H9 (cell line): ENCODE results near the gene DIS3L. TPM values are rescaled to one million over a fixed set of nuclear protein-coding genes. Genes with fewer than 3 reads are reported as not detected.
"Not testable (repeated sequence)": the region's sequence is repeated elsewhere in the genome, so short reads cannot be mapped to it uniquely, and the experiment has no call there.

ENCODE experiments used
- DNase-seq: peaks from one replicate; pipeline ENCODE4 v3.0.0-alpha.2; 2017
- H2AFZ ChIP-seq: one replicate; pipeline ENCODE4 v1.6.1; 2013; ENCODE audit warnings: mild to moderate bottlenecking, low read length, control low read depth, moderate library complexity
- H2AK5ac ChIP-seq: 2 replicates; pipeline ENCODE4 v1.6.1; 2013; ENCODE audit warnings: low read length, control low read depth, mixed read lengths; ENCODE audit not compliant: insufficient read length
- H2BK120ac ChIP-seq: one replicate; pipeline ENCODE4 v1.6.1; 2013; ENCODE audit warnings: low read depth, mild to moderate bottlenecking, low read length, control low read depth, inconsistent platforms; ENCODE audit not compliant: poor library complexity, severe bottlenecking
- H2BK12ac ChIP-seq: 2 replicates; pipeline ENCODE4 v1.6.1; 2013; ENCODE audit warnings: low read length, control low read depth, mixed read lengths, low read depth; ENCODE audit not compliant: insufficient read length
- H2BK15ac ChIP-seq: 2 replicates; pipeline ENCODE4 v1.6.1; 2013; ENCODE audit warnings: low read depth, low read length, control low read depth
- H2BK20ac ChIP-seq: one replicate; pipeline ENCODE4 v1.6.1; 2013; ENCODE audit warnings: low read depth, mild to moderate bottlenecking, low read length, control low read depth, inconsistent platforms; ENCODE audit not compliant: poor library complexity, severe bottlenecking
- H2BK5ac ChIP-seq: 2 replicates; pipeline ENCODE4 v1.6.1; 2013; ENCODE audit warnings: low read length, control low read depth, mixed read lengths; ENCODE audit not compliant: insufficient read length
- H3K14ac ChIP-seq: 2 replicates; pipeline ENCODE4 v1.6.1; 2013; ENCODE audit warnings: low read length, control low read depth; ENCODE audit not compliant: insufficient read depth
- H3K18ac ChIP-seq: 2 replicates; pipeline ENCODE4 v1.6.1; 2013; ENCODE audit warnings: low read depth, mild to moderate bottlenecking, mixed read lengths, low read length, control low read depth; ENCODE audit not compliant: insufficient read length
- H3K23ac ChIP-seq: 2 replicates; pipeline ENCODE4 v1.6.1; 2013; ENCODE audit warnings: low read length, control low read depth, mixed read lengths, low read depth; ENCODE audit not compliant: insufficient read length
- H3K23me2 ChIP-seq: 2 replicates; pipeline ENCODE4 v1.6.1; 2013; ENCODE audit warnings: low read depth, mild to moderate bottlenecking, mixed read lengths, low read length, control low read depth; ENCODE audit not compliant: insufficient read length, poor library complexity, severe bottlenecking
- H3K27ac ChIP-seq: 2 replicates; pipeline ENCODE4 v1.5.1; 2013; ENCODE audit warnings: low read length, control low read depth, mixed read lengths, low read depth; ENCODE audit not compliant: insufficient read length
- H3K27me3 ChIP-seq: 2 replicates; pipeline ENCODE4 v1.6.1; 2013; ENCODE audit warnings: low read length, control low read depth, inconsistent platforms; ENCODE audit not compliant: insufficient read depth
- H3K4ac ChIP-seq: 2 replicates; pipeline ENCODE4 v1.6.1; 2013; ENCODE audit warnings: low read depth, mild to moderate bottlenecking, control low read depth, inconsistent platforms, low read length, moderate library complexity
- H3K4me1 ChIP-seq: 2 replicates; pipeline ENCODE4 v1.6.1; 2013; ENCODE audit warnings: low read length, control low read depth, inconsistent platforms; ENCODE audit not compliant: insufficient read depth
- H3K4me2 ChIP-seq: 2 replicates; pipeline ENCODE4 v1.6.1; 2013; ENCODE audit warnings: low read length, control low read depth, mixed read lengths; ENCODE audit not compliant: insufficient read length, insufficient read depth
- H3K56ac ChIP-seq: 2 replicates; pipeline ENCODE4 v1.6.1; 2013; ENCODE audit warnings: low read depth, mild to moderate bottlenecking, mixed read lengths, low read length, control low read depth; ENCODE audit not compliant: insufficient read length
- H3K79me1 ChIP-seq: 2 replicates; pipeline ENCODE4 v1.6.1; 2013; ENCODE audit warnings: low read depth, mild to moderate bottlenecking, moderate library complexity, low read length, control low read depth, inconsistent platforms; ENCODE audit not compliant: insufficient read depth, poor library complexity, severe bottlenecking
- H3K79me2 ChIP-seq: 2 replicates; pipeline ENCODE4 v1.6.1; 2013; ENCODE audit warnings: low read length, control low read depth, inconsistent platforms; ENCODE audit not compliant: insufficient read depth
- H3K9ac ChIP-seq: 2 replicates; pipeline ENCODE4 v1.6.1; 2013; ENCODE audit warnings: low read length, control low read depth, mixed read lengths; ENCODE audit not compliant: insufficient read length; ENCODE audit errors: extremely low read depth
- H3K9me3 ChIP-seq: one replicate; pipeline ENCODE4 v1.6.1; 2013; ENCODE audit warnings: low read depth, low read length, inconsistent platforms; ENCODE audit not compliant: control insufficient read depth
- H3T11ph ChIP-seq: one replicate; pipeline ENCODE4 v1.6.1; 2013; ENCODE audit warnings: mild to moderate bottlenecking, low read length, control low read depth, inconsistent platforms
- H4K20me1 ChIP-seq: one replicate; pipeline ENCODE4 v1.6.1; 2013; ENCODE audit not compliant: control insufficient read depth, insufficient read length, insufficient read depth
- H4K5ac ChIP-seq: 2 replicates; pipeline ENCODE4 v1.6.1; 2013; ENCODE audit warnings: low read depth, mild to moderate bottlenecking, mixed read lengths, low read length, control low read depth; ENCODE audit not compliant: insufficient read length
- H4K8ac ChIP-seq: replicated peaks from 2 replicates; pipeline ENCODE4 v1.6.1; 2013; ENCODE audit warnings: low read length, control low read depth, mixed read lengths, low read depth; ENCODE audit not compliant: insufficient read length
- H4K91ac ChIP-seq: 2 replicates; pipeline ENCODE4 v1.6.1; 2013; ENCODE audit warnings: low read depth, mild to moderate bottlenecking, moderate library complexity, mixed read lengths, low read length, control low read depth; ENCODE audit not compliant: insufficient read length
- H3K27ac Mint-ChIP-seq, 3 experiments: 2 replicates in 2 of 3; 3 replicates in 1 of 3; pipeline ENCODE4 v1.8.0; 2020 to 2021; ENCODE audit warnings: mixed read lengths in 3 of 3, mild to moderate bottlenecking in 1 of 3, moderate library complexity in 1 of 3
- H3K27me3 Mint-ChIP-seq: 2 replicates; pipeline ENCODE4 v1.8.0; 2021; ENCODE audit warnings: low read depth, mild to moderate bottlenecking, moderate library complexity, mixed read lengths
- H3K36me3 Mint-ChIP-seq, 3 experiments: 2 replicates in 2 of 3; 3 replicates in 1 of 3; pipeline ENCODE4 v1.8.0; 2020 to 2021; ENCODE audit warnings: low read depth in 3 of 3, mixed read lengths in 3 of 3; ENCODE audit not compliant: insufficient read depth in 1 of 3
- H3K4me1 Mint-ChIP-seq, 2 experiments: 2 replicates each; pipeline ENCODE4 v1.8.0; 2020; ENCODE audit warnings: mixed read lengths in 2 of 2
- H3K4me3 Mint-ChIP-seq, 2 experiments: 2 replicates in 1 of 2; 3 replicates in 1 of 2; pipeline ENCODE4 v1.8.0; 2020 to 2021; ENCODE audit warnings: mild to moderate bottlenecking in 2 of 2, mixed read lengths in 2 of 2, moderate library complexity in 1 of 2
- H3K9me3 Mint-ChIP-seq, 2 experiments: 2 replicates in 1 of 2; 3 replicates in 1 of 2; pipeline ENCODE4 v1.8.0; 2020; ENCODE audit warnings: mild to moderate bottlenecking in 2 of 2, mixed read lengths in 2 of 2, moderate library complexity in 1 of 2
- WGBS: extraction: QIAGEN DNeasy Blood & Tissue Kit; methylation state at CpG from one replicate; pipeline ENCODE4 v1.1.7; 2013; ENCODE audit warnings: missing lambda C conversion rate, low lambda C conversion rate, mixed read lengths; ENCODE audit not compliant: insufficient read length; ENCODE audit errors: extremely low coverage; 5-methylcytosine and 5-hydroxymethylcytosine counted together
- total RNA-seq: library from RNA; stranded (reverse); gene quantifications from 2 replicates; pipeline ENCODE4 v1.2.1, GENCODE V29; 2021
- TF ChIP-seq, protein P1 (sequence below): fragments of 200-600 bp; sonication (generic); conservative IDR thresholded peaks from 3 replicates; pipeline ENCODE4 v1.8.0; 2021; ENCODE audit warnings: antibody characterized with exemption, mild to moderate bottlenecking

DIS3L gene
- total RNA-seq, 1 experiment from 2014 or later: 30.2 TPM

DNA sequence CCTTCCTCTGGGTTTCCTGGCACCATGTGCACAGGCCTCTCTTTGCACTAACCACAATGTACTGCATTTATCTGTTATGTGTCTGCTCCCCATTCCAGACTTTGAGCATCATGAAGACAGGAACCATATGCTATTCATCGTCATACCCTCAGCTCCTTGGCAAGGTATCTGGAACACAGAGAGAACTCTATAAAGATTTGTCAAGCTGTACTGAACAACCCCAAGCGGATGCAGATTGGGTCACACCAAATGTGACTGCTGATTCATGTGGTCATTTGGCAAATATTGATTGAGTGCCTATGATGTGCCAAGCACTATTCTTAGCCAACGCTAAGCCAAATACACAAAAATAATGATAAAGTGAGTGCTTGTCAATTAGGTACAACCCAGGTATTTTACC lies 32.3 kb upstream of the DIS3L start:
- H3K9me3 Mint-ChIP-seq: peaks cover 13 to 18% of the 10 kb centered on the region in 2 experiments
- no CpG with 5 or more reads among the region's 3 CpGs for WGBS
- peaks cover 8% of the 10 kb centered on the region; the same call in 1 of the 2 replicates for H3K27me3 ChIP-seq
- no peak overlapping the region for H3K9ac ChIP-seq
- H3K27me3 Mint-ChIP-seq: peaks cover 43% of the 10 kb centered on the region
- no peak overlapping the region for H3K4me2 ChIP-seq
- no peaks in the 10 kb centered on the region for H3K23me2 ChIP-seq
- H2BK120ac ChIP-seq: no peak overlapping the region
- H3K4me3 Mint-ChIP-seq: no peak overlapping the region
- no peaks in the 10 kb centered on the region for H3K79me1 ChIP-seq
- H4K5ac ChIP-seq: no peak overlapping the region
- H4K91ac ChIP-seq: no peak overlapping the region
- no peak overlapping the region for H2BK12ac ChIP-seq
- no peak overlapping the region for H4K8ac ChIP-seq
- no peak overlapping the region for H3K14ac ChIP-seq
- no peaks in the 10 kb centered on the region for H3K4me1 ChIP-seq
- no peak overlapping the region for H3K23ac ChIP-seq
- no peaks in the 10 kb centered on the region for H3K4me1 Mint-ChIP-seq
- no peak overlapping the region for H3K4ac ChIP-seq
- no peak overlapping the region for H3K27ac ChIP-seq
- H2AFZ ChIP-seq: no peak overlapping the region
- H2BK5ac ChIP-seq: no peak overlapping the region
- H3T11ph ChIP-seq: no peak overlapping the region
- H2BK20ac ChIP-seq: no peak overlapping the region
- H3K27ac Mint-ChIP-seq: no peak overlapping the region
- DNase-seq: no peak
- H4K20me1 ChIP-seq: no peaks in the 10 kb centered on the region
- no peak overlapping the region for H2AK5ac ChIP-seq
- H3K9me3 ChIP-seq: peaks cover 5% of the 10 kb centered on the region
- H2BK15ac ChIP-seq: no peak overlapping the region
- TF ChIP-seq, protein P1, sequence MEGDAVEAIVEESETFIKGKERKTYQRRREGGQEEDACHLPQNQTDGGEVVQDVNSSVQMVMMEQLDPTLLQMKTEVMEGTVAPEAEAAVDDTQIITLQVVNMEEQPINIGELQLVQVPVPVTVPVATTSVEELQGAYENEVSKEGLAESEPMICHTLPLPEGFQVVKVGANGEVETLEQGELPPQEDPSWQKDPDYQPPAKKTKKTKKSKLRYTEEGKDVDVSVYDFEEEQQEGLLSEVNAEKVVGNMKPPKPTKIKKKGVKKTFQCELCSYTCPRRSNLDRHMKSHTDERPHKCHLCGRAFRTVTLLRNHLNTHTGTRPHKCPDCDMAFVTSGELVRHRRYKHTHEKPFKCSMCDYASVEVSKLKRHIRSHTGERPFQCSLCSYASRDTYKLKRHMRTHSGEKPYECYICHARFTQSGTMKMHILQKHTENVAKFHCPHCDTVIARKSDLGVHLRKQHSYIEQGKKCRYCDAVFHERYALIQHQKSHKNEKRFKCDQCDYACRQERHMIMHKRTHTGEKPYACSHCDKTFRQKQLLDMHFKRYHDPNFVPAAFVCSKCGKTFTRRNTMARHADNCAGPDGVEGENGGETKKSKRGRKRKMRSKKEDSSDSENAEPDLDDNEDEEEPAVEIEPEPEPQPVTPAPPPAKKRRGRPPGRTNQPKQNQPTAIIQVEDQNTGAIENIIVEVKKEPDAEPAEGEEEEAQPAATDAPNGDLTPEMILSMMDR: no peak
- peaks cover 4 to 12% (median 7%) of the 10 kb centered on the region in 3 experiments; a peak in 6 of 7 replicates for H3K36me3 Mint-ChIP-seq
- H3K18ac ChIP-seq: no peak overlapping the region
- H3K56ac ChIP-seq: no peak overlapping the region
- H3K79me2 ChIP-seq: no peaks in the 10 kb centered on the region

DNA sequence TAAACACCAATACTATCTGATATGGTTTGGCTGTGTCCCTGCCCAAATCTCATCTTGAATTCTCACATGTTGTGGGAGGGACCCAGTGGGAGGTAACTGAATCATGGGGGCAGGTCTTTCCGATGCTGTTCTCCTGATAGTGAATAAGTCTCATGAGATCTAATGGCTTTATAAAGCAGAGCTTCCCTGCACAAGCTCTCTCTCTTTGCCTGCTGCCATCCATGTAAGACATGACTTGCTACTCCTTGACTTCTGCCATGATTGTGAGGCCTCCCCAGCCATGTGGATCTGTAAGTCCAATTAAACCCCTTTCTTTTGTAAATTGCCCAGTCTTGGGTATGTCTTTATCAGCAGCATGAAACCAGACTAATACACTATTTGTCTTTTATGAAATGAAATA lies 30.5 kb upstream of the DIS3L start:
- not testable (repeated sequence) for H2BK5ac ChIP-seq, H3K56ac ChIP-seq, H3K27ac Mint-ChIP-seq, H3K4ac ChIP-seq, H3K4me1 Mint-ChIP-seq, H4K8ac ChIP-seq, H2BK20ac ChIP-seq, H3K9me3 ChIP-seq, H3T11ph ChIP-seq, H3K18ac ChIP-seq, H3K79me2 ChIP-seq, H3K14ac ChIP-seq, H3K9ac ChIP-seq, H2BK120ac ChIP-seq, H3K4me1 ChIP-seq, H2AK5ac ChIP-seq, H3K4me3 Mint-ChIP-seq, H2BK12ac ChIP-seq, H2BK15ac ChIP-seq, H3K79me1 ChIP-seq, H3K4me2 ChIP-seq, H3K27me3 ChIP-seq, H4K5ac ChIP-seq, H3K27ac ChIP-seq, H3K23me2 ChIP-seq, DNase-seq, H4K20me1 ChIP-seq, H3K23ac ChIP-seq, H4K91ac ChIP-seq, H2AFZ ChIP-seq
- Mint-ChIP-seq H3K36me3 (peaks cover 4 to 12% (median 7%) of the 10 kb centered on the region in 3 experiments; a peak in 6 of 7 replicates), H3K9me3 (peaks cover 13 to 18% of the 10 kb centered on the region in 2 experiments), H3K27me3 (peaks cover 26% of the 10 kb centered on the region)
- WGBS: no CpG with 5 or more reads among the region's 1 CpG
